ENCODE results near the gene ZSCAN22. TPM values are rescaled to one million over a fixed set of nuclear protein-coding genes. Genes with fewer than 3 reads are reported as not detected.
A peak's percentile ranks its signal among the peaks of the same experiment; 100 is the strongest.

ZSCAN22 gene
- total and polyA plus RNA-seq, 11 donors, result 0.65 to 3.1 (median 1.9) TPM

- Histone ChIP-seq H3K27me3 (no peaks in the 10 kb centered on the region), H3K36me3 (peaks cover 0 to 46% (median 40%) of the 10 kb centered on the region in 9 donors), H3K27ac (peak overlapping the region in 11 of 12 donors; percentile 90 to 99 (median 98)), H3K9me3 (no peaks in the 10 kb centered on the region), H3K4me3 (peak overlapping the region; percentile 60 to 99 (median 77)), H3K4me1 (peaks cover 5 to 39% (median 25%) of the 10 kb centered on the region in 12 donors)
- intact Hi-C loops (cut with DNase I), result loop anchor here in 2 of 10 donors (2.0 kb wide), 2 partner anchors 13 to 61 kb away; partner anchors contain the start of gene ZSCAN22 (in 1 of the 2)
- DNase-seq (no peak), ATAC-seq (no peak)
- 6 to 9% (median 7%) methylated on average over 32 to 39 of the region's 39 CpGs for WGBS, 4 donors
- TF ChIP-seq CTCF (IDR thresholded peaks at IDR 0.05) (no peak), POLR2A (IDR thresholded peaks at IDR 0.05) (no peak)
Measured at GRCh38 chr19:58387338-58388174, 60.8 kb downstream of the ZSCAN22 start.

- no peaks in the 10 kb centered on the region for H3K9me3 ChIP-seq
- 80 to 88% (median 85%) methylated on average over 3 of the region's 3 CpGs for WGBS, 4 donors
- H3K27ac ChIP-seq, result peak overlapping the region in 1 of 12 donors; percentile 98
- TF ChIP-seq POLR2A (IDR thresholded peaks at IDR 0.05), result no peak
- no peak for TF ChIP-seq CTCF (IDR thresholded peaks at IDR 0.05)
- peaks cover 5 to 39% (median 25%) of the 10 kb centered on the region in 12 donors for H3K4me1 ChIP-seq
- intact Hi-C loops (cut with DNase I), result no loop called here
- H3K36me3 ChIP-seq, result peaks cover 0 to 52% (median 46%) of the 10 kb centered on the region in 9 donors
- DNase-seq (no peak), ATAC-seq (no peak)
- H3K4me3 ChIP-seq, result peak overlapping the region in 11 of 12 donors; percentile 60 to 99 (median 82)
- no peaks in the 10 kb centered on the region for H3K27me3 ChIP-seq
Measured at GRCh38 chr19:58388175-58388526, 61.4 kb downstream of the ZSCAN22 start.

Small RNAs within 50 kb of the gene (microRNA-seq; reads per million reads assigned to microRNA genes)
- gene MIR4754, result 0 to 0.26 (median 0) reads per million in 4 donors
- 0 to 0.21 (median 0.10) reads per million in 4 donors for gene MIR6806

Other genes starting within 250 kb of the ZSCAN22 start
- 100 to 1,000 TPM in 1 of 9 donors, 10 to 100 TPM in 8; 45.1 to 114 (median 73.4) TPM for gene ZSCAN18, start 228.8 kb upstream of the ZSCAN22 start, total RNA-seq
- 10 to 100 TPM; 41.9 to 71.8 TPM for gene ZSCAN18, start 228.8 kb upstream of the ZSCAN22 start, polyA plus RNA-seq
- gene ZNF329, start 176.2 kb upstream of the ZSCAN22 start, total RNA-seq, result 10 to 100 TPM in 2 of 9 donors, 1 to 10 TPM in 7; 7.4 to 10.9 (median 9.0) TPM
- gene ZNF329, start 176.2 kb upstream of the ZSCAN22 start, polyA plus RNA-seq, result 10 to 100 TPM in 1 of 2 donors, 1 to 10 TPM in 1; 2.4 to 10.2 TPM
- gene ZNF274, start 143.9 kb upstream of the ZSCAN22 start, total RNA-seq, result 10 to 100 TPM; 16.2 to 29.0 (median 21.8) TPM
- 10 to 100 TPM in 1 of 2 donors, 1 to 10 TPM in 1; 8.1 to 37.9 TPM for gene ZNF274, start 143.9 kb upstream of the ZSCAN22 start, polyA plus RNA-seq
- gene ZNF544, start 98.1 kb upstream of the ZSCAN22 start, total RNA-seq, result 10 to 100 TPM; 20.8 to 38.7 (median 22.1) TPM
- gene ZNF544, start 98.1 kb upstream of the ZSCAN22 start, polyA plus RNA-seq, result 10 to 100 TPM; 24.5 to 29.4 TPM
- gene ZNF8, start 48.0 kb upstream of the ZSCAN22 start, total RNA-seq, result 1 to 10 TPM; 4.0 to 7.8 (median 5.5) TPM
- 1 to 10 TPM; 2.6 to 3.3 TPM for gene ZNF8, start 48.0 kb upstream of the ZSCAN22 start, polyA plus RNA-seq
- gene ERVK3-1, start 21.6 kb upstream of the ZSCAN22 start, total RNA-seq, result 10 to 100 TPM; 12.8 to 39.2 (median 20.3) TPM
- gene ERVK3-1, start 21.6 kb upstream of the ZSCAN22 start, polyA plus RNA-seq, result 10 to 100 TPM; 24.6 to 61.1 TPM
- gene A1BG, start 26.5 kb downstream of the ZSCAN22 start, total RNA-seq, result 1 to 10 TPM in 7 of 9 donors, under 1 TPM in 2; 0.23 to 6.6 (median 3.0) TPM
- 1 to 10 TPM; 4.4 to 4.6 TPM for gene A1BG, start 26.5 kb downstream of the ZSCAN22 start, polyA plus RNA-seq
- 1 to 10 TPM in 1 of 9 donors, under 1 TPM in 8; 0.18 to 1.1 (median 0.46) TPM for gene ZNF497, start 35.8 kb downstream of the ZSCAN22 start, total RNA-seq
- under 1 TPM; 0.08 to 0.28 TPM for gene ZNF497, start 35.8 kb downstream of the ZSCAN22 start, polyA plus RNA-seq
- under 1 TPM in 7 of 9 donors, not detected in 2; 0.17 to 0.75 (median 0.63) TPM for gene ZNF837, start 54.0 kb downstream of the ZSCAN22 start, total RNA-seq
- under 1 TPM; 0.24 to 0.57 TPM for gene ZNF837, start 54.0 kb downstream of the ZSCAN22 start, polyA plus RNA-seq
- gene RPS5, start 60.3 kb downstream of the ZSCAN22 start, total RNA-seq, result 100 to 1,000 TPM; 346 to 753 (median 485) TPM
- gene RPS5, start 60.3 kb downstream of the ZSCAN22 start, polyA plus RNA-seq, result 1,000 to 10,000 TPM in 1 of 2 donors, 100 to 1,000 TPM in 1; 417 to 1,718 TPM
- gene RNF225, start 68.7 kb downstream of the ZSCAN22 start, total RNA-seq, result not detected
- not detected for gene RNF225, start 68.7 kb downstream of the ZSCAN22 start, polyA plus RNA-seq
- 10 to 100 TPM; 12.7 to 21.6 (median 16.9) TPM for gene ZNF584, start 81.7 kb downstream of the ZSCAN22 start, total RNA-seq
- gene ZNF584, start 81.7 kb downstream of the ZSCAN22 start, polyA plus RNA-seq, result 10 to 100 TPM in 1 of 2 donors, 1 to 10 TPM in 1; 6.1 to 31.4 TPM
- gene ZNF132, start 113.2 kb downstream of the ZSCAN22 start, total RNA-seq, result 1 to 10 TPM; 3.1 to 6.7 (median 5.2) TPM
- 1 to 10 TPM; 1.7 to 1.8 TPM for gene ZNF132, start 113.2 kb downstream of the ZSCAN22 start, polyA plus RNA-seq
- 1 to 10 TPM; 2.3 to 5.1 (median 4.5) TPM for gene ZNF324B, start 124.6 kb downstream of the ZSCAN22 start, total RNA-seq
- 1 to 10 TPM; 1.4 to 3.1 TPM for gene ZNF324B, start 124.6 kb downstream of the ZSCAN22 start, polyA plus RNA-seq
- gene ZNF324, start 140.1 kb downstream of the ZSCAN22 start, total RNA-seq, result 10 to 100 TPM in 1 of 9 donors, 1 to 10 TPM in 8; 4.0 to 10.1 (median 5.3) TPM
- gene ZNF324, start 140.1 kb downstream of the ZSCAN22 start, polyA plus RNA-seq, result 1 to 10 TPM; 2.5 to 5.6 TPM
- 1 to 10 TPM; 4.3 to 9.3 (median 6.0) TPM for gene ZNF446, start 149.4 kb downstream of the ZSCAN22 start, total RNA-seq
- gene ZNF446, start 149.4 kb downstream of the ZSCAN22 start, polyA plus RNA-seq, result 1 to 10 TPM; 6.7 to 7.0 TPM
- 1 to 10 TPM; 1.8 to 5.0 (median 3.6) TPM for gene SLC27A5, start 185.0 kb downstream of the ZSCAN22 start, total RNA-seq
- gene SLC27A5, start 185.0 kb downstream of the ZSCAN22 start, polyA plus RNA-seq, result 1 to 10 TPM; 5.9 to 9.1 TPM
- gene ZBTB45, start 192.8 kb downstream of the ZSCAN22 start, total RNA-seq, result 10 to 100 TPM in 8 of 9 donors, 1 to 10 TPM in 1; 9.0 to 13.4 (median 10.5) TPM
- 1 to 10 TPM; 6.9 to 9.2 TPM for gene ZBTB45, start 192.8 kb downstream of the ZSCAN22 start, polyA plus RNA-seq
- 100 to 1,000 TPM; 122 to 265 (median 163) TPM for gene TRIM28, start 217.1 kb downstream of the ZSCAN22 start, total RNA-seq
- gene TRIM28, start 217.1 kb downstream of the ZSCAN22 start, polyA plus RNA-seq, result 100 to 1,000 TPM in 1 of 2 donors, 10 to 100 TPM in 1; 88.0 to 160 TPM
- 100 to 1,000 TPM; 113 to 155 (median 129) TPM for gene CHMP2A, start 228.1 kb downstream of the ZSCAN22 start, total RNA-seq
- gene CHMP2A, start 228.1 kb downstream of the ZSCAN22 start, polyA plus RNA-seq, result 100 to 1,000 TPM; 192 to 266 TPM
- gene UBE2M, start 231.6 kb downstream of the ZSCAN22 start, total RNA-seq, result 100 to 1,000 TPM in 6 of 9 donors, 10 to 100 TPM in 3; 35.3 to 139 (median 115) TPM
- gene UBE2M, start 231.6 kb downstream of the ZSCAN22 start, polyA plus RNA-seq, result 100 to 1,000 TPM in 1 of 2 donors, 10 to 100 TPM in 1; 64.7 to 114 TPM
- gene MZF1, start 246.3 kb downstream of the ZSCAN22 start, total RNA-seq, result 10 to 100 TPM in 2 of 9 donors, 1 to 10 TPM in 7; 7.5 to 12.0 (median 9.1) TPM
- gene MZF1, start 246.3 kb downstream of the ZSCAN22 start, polyA plus RNA-seq, result 10 to 100 TPM in 1 of 2 donors, 1 to 10 TPM in 1; 6.2 to 12.5 TPM

Measured in heart left ventricle (tissue), 16 donors.